Measurements from ENCODE around the gene OTUD3. TPM values are rescaled to one million over a fixed set of nuclear protein-coding genes. Genes with fewer than 3 reads are reported as not detected.

Gene OTUD3
- total and polyA plus RNA-seq, 9 of the 15 experiments (the other 6 are each of a cell fraction or from before 2014, with no cell fraction given): 2.0 to 16.6 (median 11.0) TPM

DNA sequence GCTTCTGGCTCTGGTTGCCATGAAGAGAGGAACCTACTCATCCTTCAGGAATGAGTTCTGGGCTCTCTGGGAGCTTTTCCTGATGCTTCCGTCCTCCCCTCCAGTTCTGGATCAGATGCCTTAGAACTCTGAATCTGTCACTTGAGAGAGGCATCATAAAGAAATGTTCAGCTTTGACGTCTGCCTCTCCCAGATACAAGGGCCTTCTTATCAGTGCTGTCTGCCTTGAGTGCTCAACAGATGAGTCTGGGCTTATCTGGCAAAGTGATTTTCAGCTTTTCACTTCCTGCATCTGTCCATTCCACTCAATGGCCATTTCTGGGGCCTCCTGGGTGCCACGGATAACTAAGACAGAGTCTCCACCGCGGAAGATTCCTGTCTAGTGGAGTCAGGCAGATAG lies 12.3 kb upstream of the OTUD3 start (continued):
- TF ChIP-seq, protein P1, sequence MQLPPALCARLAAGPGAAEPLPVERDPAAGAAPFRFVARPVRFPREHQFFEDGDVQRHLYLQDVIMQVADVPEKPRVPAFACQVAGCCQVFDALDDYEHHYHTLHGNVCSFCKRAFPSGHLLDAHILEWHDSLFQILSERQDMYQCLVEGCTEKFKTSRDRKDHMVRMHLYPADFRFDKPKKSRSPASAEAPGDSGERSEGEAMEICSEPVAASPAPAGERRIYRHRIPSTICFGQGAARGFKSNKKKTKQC (CRISPR knock-in tag; IDR thresholded peaks at IDR 0.05): no peak
- TF ChIP-seq FUS (optimal IDR thresholded peaks at IDR 0.05; ENCODE audit: low read depth, low read length): no peak
- TF ChIP-seq FOS (IDR thresholded peaks at IDR 0.05; ENCODE audit: extremely low read depth, insufficient read length): no peak
- no peak for TF ChIP-seq RHOXF2B (CRISPR knock-in tag; conservative IDR thresholded peaks at IDR 0.05)
- TF ChIP-seq HMG20A (CRISPR knock-in tag; conservative IDR thresholded peaks at IDR 0.05): 0 out of 2 replicates have a peak, but pooled peaks have one; percentile 62
- TF ChIP-seq THRAP3 (IDR thresholded peaks at IDR 0.05; ENCODE audit: borderline replicate concordance): no peak
- TF ChIP-seq JUNB (CRISPR knock-in tag; conservative IDR thresholded peaks at IDR 0.05): no peak
- no peak for TF ChIP-seq KLF1 (tag; IDR thresholded peaks at IDR 0.05)
- TF ChIP-seq PATZ1 (CRISPR knock-in tag; IDR thresholded peaks at IDR 0.05; ENCODE audit: borderline replicate concordance): no peak
- TF ChIP-seq BMI1 (IDR thresholded peaks at IDR 0.05; ENCODE audit: low read length): no peak
- TF ChIP-seq KAT7 (CRISPR knock-in tag; IDR thresholded peaks at IDR 0.05; ENCODE audit: borderline replicate concordance): no peak
- no peak for TF ChIP-seq NKRF (IDR thresholded peaks at IDR 0.05; ENCODE audit: borderline replicate concordance)
- TF ChIP-seq, protein P2, sequence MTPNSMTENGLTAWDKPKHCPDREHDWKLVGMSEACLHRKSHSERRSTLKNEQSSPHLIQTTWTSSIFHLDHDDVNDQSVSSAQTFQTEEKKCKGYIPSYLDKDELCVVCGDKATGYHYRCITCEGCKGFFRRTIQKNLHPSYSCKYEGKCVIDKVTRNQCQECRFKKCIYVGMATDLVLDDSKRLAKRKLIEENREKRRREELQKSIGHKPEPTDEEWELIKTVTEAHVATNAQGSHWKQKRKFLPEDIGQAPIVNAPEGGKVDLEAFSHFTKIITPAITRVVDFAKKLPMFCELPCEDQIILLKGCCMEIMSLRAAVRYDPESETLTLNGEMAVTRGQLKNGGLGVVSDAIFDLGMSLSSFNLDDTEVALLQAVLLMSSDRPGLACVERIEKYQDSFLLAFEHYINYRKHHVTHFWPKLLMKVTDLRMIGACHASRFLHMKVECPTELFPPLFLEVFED (CRISPR knock-in tag; conservative IDR thresholded peaks at IDR 0.05): peak; percentile 76; the same call in 1 of the 2 replicates
- TF ChIP-seq RBM39 (optimal IDR thresholded peaks at IDR 0.05; ENCODE audit: low read depth, low read length): no peak
- peak; percentile 98 for TF ChIP-seq NFIC (IDR thresholded peaks at IDR 0.05)
- TF ChIP-seq XRCC4 (IDR thresholded peaks at IDR 0.05; ENCODE audit: extremely low read depth, insufficient read depth, insufficient read length): no peak
- no peak for TF ChIP-seq SIRT6 (IDR thresholded peaks at IDR 0.05; ENCODE audit: low read depth, low read length)
- TF ChIP-seq ZNF766 (CRISPR knock-in tag; conservative IDR thresholded peaks at IDR 0.05): peak; percentile 95
- TF ChIP-seq, protein P3, sequence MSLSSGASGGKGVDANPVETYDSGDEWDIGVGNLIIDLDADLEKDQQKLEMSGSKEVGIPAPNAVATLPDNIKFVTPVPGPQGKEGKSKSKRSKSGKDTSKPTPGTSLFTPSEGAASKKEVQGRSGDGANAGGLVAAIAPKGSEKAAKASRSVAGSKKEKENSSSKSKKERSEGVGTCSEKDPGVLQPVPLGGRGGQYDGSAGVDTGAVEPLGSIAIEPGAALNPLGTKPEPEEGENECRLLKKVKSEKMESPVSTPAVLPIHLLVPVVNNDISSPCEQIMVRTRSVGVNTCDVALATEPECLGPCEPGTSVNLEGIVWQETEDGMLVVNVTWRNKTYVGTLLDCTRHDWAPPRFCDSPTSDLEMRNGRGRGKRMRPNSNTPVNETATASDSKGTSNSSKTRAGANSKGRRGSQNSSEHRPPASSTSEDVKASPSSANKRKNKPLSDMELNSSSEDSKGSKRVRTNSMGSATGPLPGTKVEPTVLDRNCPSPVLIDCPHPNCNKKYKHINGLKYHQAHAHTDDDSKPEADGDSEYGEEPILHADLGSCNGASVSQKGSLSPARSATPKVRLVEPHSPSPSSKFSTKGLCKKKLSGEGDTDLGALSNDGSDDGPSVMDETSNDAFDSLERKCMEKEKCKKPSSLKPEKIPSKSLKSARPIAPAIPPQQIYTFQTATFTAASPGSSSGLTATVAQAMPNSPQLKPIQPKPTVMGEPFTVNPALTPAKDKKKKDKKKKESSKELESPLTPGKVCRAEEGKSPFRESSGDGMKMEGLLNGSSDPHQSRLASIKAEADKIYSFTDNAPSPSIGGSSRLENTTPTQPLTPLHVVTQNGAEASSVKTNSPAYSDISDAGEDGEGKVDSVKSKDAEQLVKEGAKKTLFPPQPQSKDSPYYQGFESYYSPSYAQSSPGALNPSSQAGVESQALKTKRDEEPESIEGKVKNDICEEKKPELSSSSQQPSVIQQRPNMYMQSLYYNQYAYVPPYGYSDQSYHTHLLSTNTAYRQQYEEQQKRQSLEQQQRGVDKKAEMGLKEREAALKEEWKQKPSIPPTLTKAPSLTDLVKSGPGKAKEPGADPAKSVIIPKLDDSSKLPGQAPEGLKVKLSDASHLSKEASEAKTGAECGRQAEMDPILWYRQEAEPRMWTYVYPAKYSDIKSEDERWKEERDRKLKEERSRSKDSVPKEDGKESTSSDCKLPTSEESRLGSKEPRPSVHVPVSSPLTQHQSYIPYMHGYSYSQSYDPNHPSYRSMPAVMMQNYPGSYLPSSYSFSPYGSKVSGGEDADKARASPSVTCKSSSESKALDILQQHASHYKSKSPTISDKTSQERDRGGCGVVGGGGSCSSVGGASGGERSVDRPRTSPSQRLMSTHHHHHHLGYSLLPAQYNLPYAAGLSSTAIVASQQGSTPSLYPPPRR (CRISPR knock-in tag; IDR thresholded peaks at IDR 0.05; ENCODE audit: borderline replicate concordance): no peak
